ENCODE results near the gene KCNS3. TPM values are rescaled to one million over a fixed set of nuclear protein-coding genes. Genes with fewer than 3 reads are reported as not detected.
"Not testable (repeated sequence)": the region's sequence is repeated elsewhere in the genome, so short reads cannot be mapped to it uniquely, and the experiment has no call there.

KCNS3 gene
- total RNA-seq, 1 donor from 2014 or later: 4.5 TPM

- no peak for ATAC-seq
- intact Hi-C loops (cut with DNase I): no loop called here
- DNase-seq (ENCODE audit: missing footprints): no peak
These were observed 54.8 kb downstream of the KCNS3 start for GRCh38 chr2:17933256-17933655.

GRCh38 chr2:17934721-17935120 is 56.3 kb downstream of the KCNS3 start:
- intact Hi-C loops (cut with DNase I): no loop called here
- ATAC-seq (no peak), DNase-seq (ENCODE audit: missing footprints) (no peak)

GRCh38 chr2:17935242-17935885 is 56.9 kb downstream of the KCNS3 start:
- ATAC-seq: no peak
- intact Hi-C loops (cut with DNase I): no loop called here
- DNase-seq (ENCODE audit: missing footprints): no peak

GRCh38 chr2:17936599-17936998 is 58.1 kb downstream of the KCNS3 start:
- intact Hi-C loops (cut with DNase I): no loop called here
- no peak for DNase-seq (ENCODE audit: missing footprints)
- no peak for ATAC-seq

DNA sequence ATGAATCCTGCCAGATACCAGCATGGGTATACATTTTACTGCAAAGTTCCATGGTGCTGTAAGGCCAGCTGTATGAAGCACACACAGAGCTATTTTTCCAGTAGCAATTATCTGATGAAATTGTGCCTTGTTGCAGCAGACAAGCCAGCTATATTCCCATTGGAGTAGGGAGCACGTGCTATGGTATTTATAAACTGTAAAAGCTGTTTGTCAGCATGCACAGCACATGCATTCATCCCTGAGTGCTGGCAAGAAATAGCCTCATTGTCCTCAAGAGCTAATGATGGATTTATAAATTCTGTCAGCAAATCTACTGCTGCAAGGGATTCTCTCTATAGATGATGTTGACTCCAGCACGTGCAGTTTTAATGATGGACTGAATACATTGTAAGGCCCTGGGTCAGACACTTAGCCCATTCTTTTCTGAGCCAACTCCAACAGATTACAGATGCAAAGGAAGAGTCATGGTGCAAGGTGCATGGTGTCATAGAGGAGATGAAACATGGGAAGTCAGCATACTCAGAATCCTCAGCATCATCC is 61.7 kb downstream of the KCNS3 start:
- intact Hi-C loops (cut with DNase I): no loop called here
- ATAC-seq (no peak), DNase-seq (ENCODE audit: missing footprints) (no peak)

- intact Hi-C loops (cut with DNase I): no loop called here
- DNase-seq (ENCODE audit: missing footprints): no peak
- no peak for ATAC-seq
These were observed 65.0 kb downstream of the KCNS3 start for GRCh38 chr2:17943444-17943843.

DNA sequence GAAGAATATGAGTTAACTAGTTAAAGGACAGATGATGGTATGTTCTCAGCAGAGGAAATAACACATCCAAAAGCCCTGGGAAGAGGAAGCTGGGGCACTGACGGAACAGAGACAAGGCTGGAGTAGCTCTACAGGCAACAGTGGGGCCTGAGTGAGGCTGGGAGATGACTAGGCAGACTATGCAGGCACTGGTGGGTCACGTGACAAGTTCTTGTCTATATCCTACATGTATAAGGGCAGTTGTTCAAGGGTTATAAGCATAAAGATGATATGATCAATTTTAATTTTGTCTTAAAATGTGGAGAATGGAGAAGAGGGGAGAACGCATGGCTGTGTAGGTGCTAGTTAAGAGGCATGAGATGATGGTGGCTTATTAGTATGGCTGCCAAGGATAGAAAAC is 68.6 kb downstream of the KCNS3 start:
- intact Hi-C loops (cut with DNase I): no loop called here
- no peak for DNase-seq (ENCODE audit: missing footprints)
- no peak for ATAC-seq

DNA sequence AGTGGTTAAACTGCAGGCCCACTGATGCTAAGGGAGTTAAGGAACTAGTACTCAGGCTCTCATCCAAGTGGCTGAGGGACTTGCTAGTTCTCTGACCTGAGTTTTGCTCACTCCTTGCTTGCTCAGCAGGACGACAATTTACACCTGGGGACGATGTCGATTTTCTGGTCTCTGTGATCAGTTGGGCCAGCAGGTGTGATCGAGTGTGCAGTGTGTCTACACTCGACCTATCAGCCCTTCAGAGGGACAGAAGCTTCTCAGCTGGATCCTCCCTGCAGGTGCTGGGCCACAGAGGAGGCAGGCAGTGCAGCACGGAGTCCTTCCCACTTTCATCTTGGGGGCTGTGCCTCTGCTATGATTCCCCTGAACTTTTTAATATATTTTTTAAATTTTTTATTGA is 71.5 kb downstream of the KCNS3 start:
- ATAC-seq (no peak), DNase-seq (ENCODE audit: missing footprints) (no peak)
- intact Hi-C loops (cut with DNase I): no loop called here

- intact Hi-C loops (cut with DNase I): no loop called here
- ATAC-seq: no peak
- DNase-seq (ENCODE audit: missing footprints): no peak
These were observed 73.1 kb downstream of the KCNS3 start for GRCh38 chr2:17951563-17951962.

GRCh38 chr2:17958466-17959092 is 80.1 kb downstream of the KCNS3 start:
- no peak for DNase-seq (ENCODE audit: missing footprints)
- intact Hi-C loops (cut with DNase I): no loop called here
- ATAC-seq: no peak

DNA sequence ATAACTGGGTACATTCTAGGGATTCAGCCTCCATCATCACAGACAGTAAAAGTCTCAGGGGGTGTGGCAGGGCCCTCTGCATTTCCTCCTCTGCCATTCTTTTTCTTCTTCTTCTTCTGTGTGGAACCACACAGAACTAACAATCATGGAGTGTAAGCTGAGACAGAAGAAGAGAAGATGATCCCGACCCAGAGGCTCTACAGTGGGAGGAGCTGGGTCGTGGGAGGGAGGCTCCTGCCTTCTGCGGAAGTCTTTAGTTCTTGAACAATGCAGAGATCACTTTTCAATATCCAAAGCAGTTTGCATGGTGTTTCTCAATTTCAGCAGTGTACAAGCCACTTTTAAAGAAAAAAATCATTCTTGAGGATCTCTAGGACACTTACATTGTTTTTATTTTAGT is 80.9 kb downstream of the KCNS3 start:
- no peak for DNase-seq (ENCODE audit: missing footprints)
- intact Hi-C loops (cut with DNase I): no loop called here
- ATAC-seq: no peak

DNA sequence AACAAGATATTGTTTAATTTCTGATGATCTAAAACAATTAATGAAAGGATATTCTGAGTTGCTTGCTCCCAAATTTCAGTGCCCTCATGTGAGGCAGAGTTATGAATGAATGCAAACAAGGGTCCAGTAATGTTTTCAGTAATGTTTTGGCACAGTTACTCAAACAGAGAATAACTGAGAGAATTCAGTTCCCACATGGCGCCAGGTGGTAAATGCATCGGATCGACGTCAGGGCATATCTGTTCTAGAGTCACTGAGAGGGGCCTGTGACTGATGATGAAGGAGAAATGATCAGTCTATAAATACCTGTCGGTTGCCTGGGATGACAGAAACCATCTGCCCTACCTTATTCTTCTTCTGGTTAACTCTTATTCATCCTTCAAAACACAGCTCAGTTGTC is 81.4 kb downstream of the KCNS3 start:
- intact Hi-C loops (cut with DNase I): no loop called here
- ATAC-seq (no peak), DNase-seq (ENCODE audit: missing footprints) (no peak)

- ATAC-seq: no peak
- intact Hi-C loops (cut with DNase I): no loop called here
- no peak for DNase-seq (ENCODE audit: missing footprints)
These were observed 82.5 kb downstream of the KCNS3 start for GRCh38 chr2:17960925-17961324.

DNA sequence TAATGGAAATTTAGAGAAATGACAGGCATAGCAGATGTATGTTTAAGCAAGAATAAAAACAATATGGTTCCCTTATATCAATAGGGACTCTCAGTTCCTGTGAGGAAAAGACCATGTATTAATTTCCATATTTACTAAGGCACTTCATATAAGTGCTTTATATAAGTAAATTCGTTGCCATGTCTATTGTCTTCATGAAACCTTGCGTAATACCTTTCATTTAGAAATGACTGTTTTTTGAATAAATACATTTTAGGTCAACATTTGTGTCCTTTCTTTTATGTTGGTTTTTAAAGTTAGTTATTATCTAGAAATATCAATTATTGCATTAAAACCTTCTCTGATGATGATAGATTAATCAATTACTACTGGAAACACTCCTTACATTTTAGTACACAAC is 83.3 kb downstream of the KCNS3 start:
- intact Hi-C loops (cut with DNase I): no loop called here
- ATAC-seq (no peak), DNase-seq (ENCODE audit: missing footprints) (no peak)

DNA sequence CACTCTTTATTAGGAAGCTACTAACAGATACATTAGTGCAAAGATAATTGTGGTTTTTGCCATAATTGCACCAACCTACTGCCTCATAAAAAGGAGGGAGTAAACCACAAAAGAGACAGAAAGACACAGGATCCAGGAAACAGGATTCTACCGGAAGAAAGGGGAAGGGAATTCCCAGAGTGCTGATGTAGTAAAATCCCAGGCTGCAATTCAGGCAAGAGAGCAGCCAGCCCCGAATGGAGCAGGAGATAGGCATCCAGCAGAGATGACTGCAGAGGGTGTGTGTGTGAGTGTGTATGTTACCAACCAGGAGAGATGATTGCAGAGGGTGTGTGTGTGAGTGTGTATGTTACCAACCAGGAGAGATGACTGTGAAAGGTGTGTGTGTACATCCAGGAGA is 84.4 kb downstream of the KCNS3 start:
- ATAC-seq (no peak), DNase-seq (ENCODE audit: missing footprints) (no peak)
- intact Hi-C loops (cut with DNase I): no loop called here

GRCh38 chr2:17963571-17963970 is 85.1 kb downstream of the KCNS3 start:
- ATAC-seq; DNase-seq (ENCODE audit: missing footprints); intact Hi-C loops (cut with DNase I): not testable (repeated sequence)

GRCh38 chr2:17965196-17965595 is 86.7 kb downstream of the KCNS3 start:
- intact Hi-C loops (cut with DNase I): no loop called here
- no peak for ATAC-seq
- no peak for DNase-seq (ENCODE audit: missing footprints)

DNA sequence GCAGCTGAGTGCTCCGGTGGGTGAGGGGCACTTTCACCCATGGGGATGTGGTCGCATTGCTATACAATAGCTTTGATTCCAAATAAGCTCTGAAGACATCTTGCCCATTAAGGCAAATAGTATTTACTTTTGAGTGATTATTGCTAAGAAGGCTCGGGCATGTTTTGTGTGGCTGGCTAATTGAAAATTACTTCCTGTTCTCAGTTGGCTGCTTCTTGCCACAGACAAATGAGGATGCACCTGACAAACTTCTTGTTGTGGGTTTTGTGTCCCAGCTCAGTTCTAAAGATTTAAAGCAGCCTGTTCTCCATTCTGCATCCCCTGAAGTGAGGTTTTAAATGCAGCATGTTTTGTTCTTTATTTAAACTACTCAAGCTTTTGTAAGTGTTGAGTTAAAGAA is 88.3 kb downstream of the KCNS3 start:
- DNase-seq (ENCODE audit: missing footprints): no peak
- no peak for ATAC-seq
- intact Hi-C loops (cut with DNase I): no loop called here

- ATAC-seq: no peak
- intact Hi-C loops (cut with DNase I): no loop called here
- no peak for DNase-seq (ENCODE audit: missing footprints)
These were observed 91.2 kb downstream of the KCNS3 start for GRCh38 chr2:17969661-17970060.

DNA sequence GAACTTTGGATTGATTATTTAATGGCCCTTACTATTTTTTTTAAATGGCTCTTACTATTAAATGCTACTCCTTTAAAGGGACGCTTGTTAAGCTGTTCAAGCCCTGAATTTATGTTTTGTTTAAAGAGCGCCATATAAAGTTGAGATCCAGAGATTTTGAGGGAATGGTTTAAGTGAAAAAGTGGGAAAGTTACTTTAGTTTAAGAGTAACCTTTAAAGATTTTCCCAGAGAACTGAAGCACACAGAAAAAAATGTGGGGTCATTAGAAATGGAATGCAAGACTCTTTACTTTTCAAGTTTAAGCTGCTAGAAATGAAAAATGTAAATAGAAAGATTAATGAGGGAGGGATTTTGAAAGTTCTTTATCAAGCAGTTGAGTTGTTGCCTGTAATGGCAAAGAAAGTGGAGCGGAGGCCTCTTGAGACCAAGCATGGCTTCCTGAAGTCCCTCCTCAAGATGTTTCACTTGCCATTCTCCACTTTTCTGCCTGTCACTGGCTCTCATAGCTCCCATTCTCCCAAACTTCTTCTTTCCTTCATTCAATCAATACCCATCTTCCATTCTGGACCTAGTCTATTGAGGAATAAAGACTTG is 93.2 kb downstream of the KCNS3 start:
- intact Hi-C loops (cut with DNase I): no loop called here
- ATAC-seq (no peak), DNase-seq (ENCODE audit: missing footprints) (no peak)
